Inferior parietal cortex (tissue), 1 donor: Measurements from ENCODE around the gene TMEM135.
"Not testable (repeated sequence)": the region's sequence is repeated elsewhere in the genome, so short reads cannot be mapped to it uniquely, and the experiment has no call there.

Experiments used
- DNase-seq: peaks from one replicate; pipeline ENCODE4 v3.0.0-alpha.2; 2016; ENCODE audit errors: extremely low spot score

Gene TMEM135

DNA sequence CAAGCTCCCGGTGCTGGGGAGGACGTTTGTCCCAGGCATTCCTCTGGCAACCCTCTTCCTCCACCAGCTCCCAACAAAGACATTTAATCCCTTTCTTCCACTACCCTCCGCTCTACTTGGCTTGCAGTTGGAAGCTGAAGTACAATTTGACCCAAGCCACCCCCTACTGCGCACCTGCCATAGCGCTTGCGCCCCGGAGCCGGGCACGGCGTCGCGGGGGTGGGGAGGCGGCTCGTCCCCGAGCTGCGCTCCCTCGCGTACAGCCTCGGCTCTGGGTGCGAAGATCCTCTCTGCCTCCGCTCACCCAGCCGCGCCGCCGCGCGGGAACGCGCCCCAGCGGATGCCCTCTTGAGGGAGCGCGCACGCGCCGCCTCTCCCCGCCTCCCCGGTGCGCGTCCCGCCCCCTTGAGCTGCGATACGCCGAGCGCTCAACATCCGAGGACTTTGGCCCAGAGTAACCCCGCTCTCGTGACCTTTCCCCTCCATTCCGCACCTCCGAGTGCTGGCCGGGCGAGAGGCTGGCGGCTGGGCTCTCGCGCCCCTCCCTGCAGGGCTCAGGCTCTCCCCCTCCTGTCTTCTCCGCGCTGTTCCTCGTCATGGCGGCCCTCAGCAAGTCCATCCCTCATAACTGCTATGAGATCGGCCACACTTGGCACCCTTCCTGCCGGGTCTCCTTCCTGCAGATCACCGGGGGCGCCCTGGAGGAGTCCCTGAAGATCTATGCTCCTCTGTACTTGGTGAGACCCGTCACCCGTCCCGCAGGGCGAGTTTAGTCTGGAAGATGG lies at the start of gene TMEM135:
Gene TMEM135 (plus strand): TSS at position 485 of the 785 bp plus-strand sequence. CDS start 112 bp downstream, at position 597.
- peak; percentile 92 for DNase-seq

DNA sequence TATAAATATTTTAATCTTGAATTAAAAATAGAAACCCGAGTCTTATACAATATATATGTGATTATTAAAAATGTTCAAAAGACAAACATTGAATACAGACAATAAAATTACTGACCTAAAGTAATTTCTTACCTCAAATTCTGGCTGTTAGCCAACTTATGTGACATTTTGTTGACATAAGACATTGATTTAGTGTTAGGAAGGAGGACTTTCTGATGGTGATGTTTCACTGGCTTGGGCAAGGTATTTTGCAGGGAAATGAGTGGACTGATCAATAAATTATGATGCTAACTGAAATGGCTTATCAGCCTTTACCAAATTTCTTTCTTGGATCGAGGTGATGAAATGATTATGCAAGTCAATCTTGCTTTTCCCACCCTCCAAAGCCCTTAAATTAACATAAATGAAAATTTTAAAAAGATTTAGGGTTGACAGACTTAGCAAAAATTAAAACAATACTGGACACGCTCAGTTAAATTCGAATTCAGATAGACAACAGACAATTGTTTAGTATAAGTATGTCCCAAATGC lies 49.3 kb upstream of the TMEM135 start:
- no peak for DNase-seq

DNA sequence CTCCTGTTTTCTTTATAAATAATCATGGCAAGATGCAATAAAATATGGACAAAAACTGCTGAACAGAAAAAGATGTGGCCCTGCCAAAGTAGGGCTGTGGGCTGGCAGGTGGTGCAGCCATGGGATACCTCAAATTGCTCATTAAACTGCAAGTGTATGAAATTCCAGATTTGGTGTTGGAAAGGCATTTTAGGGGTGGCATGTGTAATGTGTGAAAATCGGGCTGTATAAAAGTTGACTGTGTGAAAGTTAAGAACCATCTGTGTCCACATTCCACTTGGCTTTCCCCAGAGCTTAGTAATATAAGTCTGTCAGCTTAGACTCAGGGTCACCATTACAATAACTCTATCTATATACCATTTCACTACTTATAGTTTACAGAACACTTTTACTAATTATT lies 47.7 kb upstream of the TMEM135 start:
- no peak for DNase-seq

DNA sequence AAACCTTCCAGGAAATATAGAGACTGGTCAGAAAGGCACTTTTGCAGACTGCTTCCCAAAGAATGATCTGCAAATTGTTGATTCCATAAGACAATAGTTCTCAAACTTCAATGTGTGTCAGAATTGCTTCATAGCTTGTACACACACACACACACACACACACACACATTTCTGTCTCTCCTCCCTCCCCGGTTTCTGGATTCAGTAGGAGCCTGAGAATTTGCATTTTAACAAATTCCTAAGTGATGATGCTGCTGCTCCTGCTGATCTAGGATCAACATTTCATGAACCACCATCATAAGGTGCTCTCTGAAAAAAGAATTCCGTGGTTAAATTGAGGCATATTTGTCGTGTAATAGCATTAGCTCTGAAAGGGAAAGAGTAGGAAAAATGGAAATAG lies 47.2 kb upstream of the TMEM135 start:
- DNase-seq = no peak

DNA sequence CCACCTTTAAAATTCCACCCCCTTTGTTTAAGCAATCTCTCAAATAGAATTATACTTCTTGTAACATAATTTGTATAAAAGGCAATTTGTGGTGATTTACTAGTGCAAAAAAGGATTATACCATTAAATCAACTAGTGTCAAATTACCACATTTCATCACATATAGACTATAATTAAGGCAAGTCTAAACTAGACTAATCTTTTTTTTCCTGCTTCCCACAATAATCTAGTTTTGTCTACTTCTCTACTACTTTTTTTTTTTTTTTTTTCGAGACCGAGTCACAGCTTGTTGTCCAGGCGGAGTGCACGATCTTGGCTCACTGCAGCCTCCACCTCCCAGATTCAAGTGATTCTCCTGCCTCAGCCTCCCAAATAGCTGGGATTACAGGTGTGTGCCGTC lies 46.4 kb upstream of the TMEM135 start:
- DNase-seq = no peak

DNA sequence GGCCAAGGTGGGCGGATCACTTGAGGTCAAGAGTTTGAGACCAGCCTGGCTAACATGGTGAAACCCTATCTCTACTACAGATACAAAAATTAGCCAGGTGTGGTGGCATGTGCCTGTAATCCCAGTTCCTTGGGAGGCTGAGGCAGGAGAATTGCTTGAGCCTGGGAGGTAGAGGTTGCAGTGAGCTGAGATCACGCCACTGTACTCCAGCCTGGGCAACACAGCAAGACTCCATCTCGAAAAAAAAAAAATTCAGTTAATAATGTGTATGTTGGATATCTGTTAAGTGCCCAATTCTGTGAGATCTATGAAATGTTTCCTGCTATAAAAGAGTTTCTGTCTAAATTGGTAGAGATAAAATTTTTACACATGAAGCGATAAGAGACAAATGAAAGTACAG lies 45.4 kb upstream of the TMEM135 start:
- DNase-seq = not testable (repeated sequence)

DNA sequence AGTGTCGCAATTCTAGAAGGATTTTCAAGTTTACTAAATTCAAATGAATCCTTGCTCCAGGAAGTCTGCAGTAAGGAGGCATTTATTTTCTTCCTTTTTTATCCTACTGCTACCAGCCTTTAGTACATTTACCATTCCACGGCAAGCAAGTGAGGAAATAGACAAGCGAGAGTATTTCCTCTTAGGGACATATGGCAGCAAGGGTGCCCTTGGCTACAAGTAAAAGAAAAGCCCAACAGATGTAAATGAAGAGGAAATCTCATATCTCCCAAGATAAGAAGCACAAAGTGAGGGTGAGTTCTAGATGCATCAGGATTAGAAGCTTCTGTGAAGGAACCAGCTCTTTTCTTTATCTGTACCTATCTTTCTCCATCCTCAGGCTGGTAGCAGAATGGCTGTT lies 44.7 kb upstream of the TMEM135 start:
- DNase-seq = no peak

DNA sequence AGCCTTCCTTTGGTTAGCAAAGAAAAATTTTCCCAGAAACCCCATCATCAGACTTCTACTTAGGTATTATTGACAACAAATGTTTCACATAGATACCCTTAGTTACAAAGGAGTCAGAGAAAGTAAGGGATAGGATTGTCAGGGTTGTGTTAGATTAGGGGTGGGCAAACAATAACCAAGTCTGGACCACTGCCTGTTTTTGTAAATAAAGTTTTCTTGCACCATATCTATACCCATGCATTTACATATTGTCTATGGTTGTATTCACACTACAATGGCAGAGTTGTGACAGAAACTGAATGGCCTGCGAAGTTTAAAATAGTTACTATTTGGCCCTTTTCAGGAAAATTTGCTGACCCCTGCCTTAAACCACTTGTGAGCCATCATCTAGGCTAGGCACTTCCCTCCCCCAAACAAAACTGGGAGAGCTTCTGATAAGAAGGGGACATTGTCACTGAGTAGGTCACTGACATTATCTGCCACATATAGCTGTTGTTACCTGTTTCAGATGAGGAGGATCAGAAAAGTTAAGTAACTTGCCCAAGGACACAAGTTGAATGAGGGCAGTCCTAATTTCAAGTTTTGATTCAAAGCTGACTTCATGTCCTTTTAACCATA lies 40.7 kb upstream of the TMEM135 start:
- DNase-seq = no peak

DNA sequence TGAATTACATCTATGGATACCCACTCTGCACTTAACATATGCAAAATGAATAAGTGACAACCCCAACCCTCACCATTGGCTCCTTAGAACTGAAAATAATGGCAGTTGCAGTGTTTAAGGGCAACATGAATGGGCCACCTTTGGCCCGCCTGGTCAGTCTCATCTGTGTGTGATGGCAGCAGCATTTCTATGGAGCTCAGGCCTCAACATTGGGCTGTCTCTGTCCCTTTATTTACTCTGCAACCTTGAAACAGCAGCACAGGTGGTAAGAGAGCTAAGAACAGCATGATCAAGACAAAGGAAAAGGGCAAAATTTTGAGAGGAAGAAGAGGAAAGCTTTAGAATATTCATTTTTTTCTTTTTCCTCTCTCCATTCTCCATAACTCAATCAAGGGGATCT lies 38.3 kb upstream of the TMEM135 start:
- DNase-seq = no peak

DNA sequence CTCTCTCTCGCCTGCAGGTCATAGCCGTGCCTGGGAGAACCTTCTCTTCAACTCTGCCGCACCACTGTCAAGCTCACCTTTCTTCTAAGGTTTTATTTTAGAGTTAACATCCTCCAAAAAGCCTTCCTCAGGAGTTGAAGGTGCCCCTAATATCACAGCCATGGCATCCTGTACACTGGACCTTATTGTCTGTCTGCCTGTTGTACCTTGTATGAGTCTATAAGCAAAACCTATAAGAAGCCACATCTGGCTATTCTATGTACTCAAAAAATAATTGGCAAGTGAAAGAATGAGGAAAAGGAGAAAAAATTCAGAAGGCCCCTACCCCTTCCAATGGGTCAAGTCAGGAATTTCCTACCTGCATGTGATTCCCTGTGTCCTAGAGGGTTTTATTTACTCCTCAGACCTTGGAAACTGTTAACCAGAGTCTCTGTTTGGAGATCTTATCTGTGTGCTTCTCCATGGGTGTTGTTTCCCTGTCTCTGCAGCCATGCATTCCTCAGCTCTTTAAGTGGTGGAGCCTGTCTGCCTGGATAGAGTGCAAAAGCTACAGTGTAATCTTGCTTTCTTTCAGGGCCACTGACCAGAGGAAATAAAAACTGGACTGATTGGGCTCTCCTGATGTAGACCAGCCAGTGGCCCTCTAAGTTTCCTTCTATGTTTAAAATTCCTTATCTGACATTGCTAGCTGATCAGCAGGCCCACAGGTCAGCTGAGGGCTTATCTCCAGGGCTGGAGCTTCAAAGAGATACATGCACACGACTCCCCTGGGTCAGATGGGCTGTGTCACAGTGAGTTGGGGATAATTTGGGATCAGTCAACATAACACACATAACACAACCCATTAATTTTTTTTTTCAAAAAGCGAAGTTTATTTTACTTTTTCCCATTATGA lies 37.6 kb upstream of the TMEM135 start:
- DNase-seq = no peak

DNA sequence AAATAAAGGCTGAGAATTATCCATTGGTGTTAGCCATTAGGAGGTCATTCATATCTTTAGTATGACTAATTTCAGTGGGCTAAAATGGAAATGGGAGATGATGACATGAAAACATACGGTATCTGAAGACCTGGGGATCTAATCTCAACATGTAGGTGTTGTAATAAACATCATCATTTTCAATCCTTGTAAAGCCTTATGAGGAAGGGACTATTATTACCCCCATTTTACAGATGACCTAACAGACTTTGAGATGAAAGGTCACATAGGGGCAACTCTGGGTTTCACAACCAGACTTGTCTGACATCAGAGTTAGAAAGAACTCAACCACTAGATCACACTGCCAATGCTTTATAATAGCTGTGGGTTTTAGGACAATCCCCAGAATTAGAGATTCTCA lies 34.8 kb upstream of the TMEM135 start:
- DNase-seq = no peak

DNA sequence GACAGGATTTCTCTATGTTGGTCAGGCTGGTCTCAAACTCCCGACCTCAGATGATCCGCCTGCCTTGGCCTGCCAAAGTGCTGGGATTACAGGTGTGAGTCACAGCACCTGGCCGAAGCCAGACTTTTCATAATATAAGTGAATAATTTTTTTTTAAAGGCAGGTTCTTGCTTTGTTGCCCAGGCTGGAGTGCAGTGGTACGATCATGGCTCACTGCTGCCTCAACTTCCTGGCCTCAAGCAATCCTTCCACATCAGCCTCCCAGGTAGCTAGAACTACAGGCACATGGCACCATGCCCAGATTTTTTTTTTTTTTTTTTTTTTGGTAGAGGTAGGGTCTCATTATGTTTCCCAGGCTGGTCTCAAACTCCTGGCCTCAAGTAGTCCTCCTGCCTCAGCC lies 33.5 kb upstream of the TMEM135 start:
- not testable (repeated sequence) for DNase-seq

DNA sequence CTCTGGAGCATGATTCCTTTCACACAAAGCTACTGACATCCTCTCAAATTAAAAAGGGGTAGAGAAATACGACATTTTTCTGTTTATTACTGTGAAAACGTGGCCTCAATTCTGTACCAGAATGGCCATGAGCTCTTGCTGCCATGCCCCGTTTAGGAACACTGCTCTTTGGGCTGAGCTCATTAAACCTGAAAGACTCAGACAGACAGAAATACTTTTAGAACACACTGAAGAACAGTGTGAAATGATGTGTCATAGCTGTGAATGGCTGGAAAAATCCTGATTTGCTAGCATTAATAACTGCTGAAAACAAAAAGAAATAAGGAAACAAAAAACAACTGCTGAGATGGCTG lies 32.2 kb upstream of the TMEM135 start:
- no peak for DNase-seq

DNA sequence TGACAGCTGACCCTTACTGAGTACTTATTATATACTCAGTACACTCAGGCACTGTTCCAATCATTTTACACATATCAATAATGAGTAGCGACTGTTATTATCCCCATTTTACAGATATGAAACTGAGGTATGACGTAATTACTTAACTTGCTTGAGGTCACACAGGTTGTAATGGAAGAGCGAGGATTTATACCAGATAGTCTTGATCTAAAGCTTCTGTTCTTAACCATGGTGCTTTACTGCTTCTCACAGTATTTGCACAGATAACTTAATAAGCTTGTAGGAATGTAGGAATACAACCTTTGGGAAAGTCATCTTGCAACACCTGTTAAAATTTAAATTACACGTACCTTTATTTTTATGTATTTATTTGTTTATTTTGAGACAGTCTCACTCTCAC lies 31.7 kb upstream of the TMEM135 start:
- DNase-seq = no peak

DNA sequence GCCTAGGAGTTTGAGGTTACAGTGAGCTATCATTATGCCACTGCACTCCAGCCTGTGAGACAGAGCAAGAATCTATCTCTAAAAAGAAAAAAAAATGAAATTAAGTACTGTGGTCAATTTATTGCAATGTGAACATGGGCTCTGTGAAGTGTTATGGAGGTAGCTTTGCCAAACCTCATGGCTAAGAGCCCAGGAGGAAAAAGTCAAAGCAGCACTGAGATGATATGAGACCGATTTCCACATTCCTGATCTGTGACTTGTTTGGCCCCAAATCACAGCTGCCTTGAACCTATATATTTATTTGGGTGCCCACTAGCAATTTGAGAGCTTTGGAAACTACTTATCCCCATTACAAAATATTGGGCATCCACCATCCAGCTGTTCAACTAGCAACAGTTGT lies 29.8 kb upstream of the TMEM135 start:
- DNase-seq = no peak

DNA sequence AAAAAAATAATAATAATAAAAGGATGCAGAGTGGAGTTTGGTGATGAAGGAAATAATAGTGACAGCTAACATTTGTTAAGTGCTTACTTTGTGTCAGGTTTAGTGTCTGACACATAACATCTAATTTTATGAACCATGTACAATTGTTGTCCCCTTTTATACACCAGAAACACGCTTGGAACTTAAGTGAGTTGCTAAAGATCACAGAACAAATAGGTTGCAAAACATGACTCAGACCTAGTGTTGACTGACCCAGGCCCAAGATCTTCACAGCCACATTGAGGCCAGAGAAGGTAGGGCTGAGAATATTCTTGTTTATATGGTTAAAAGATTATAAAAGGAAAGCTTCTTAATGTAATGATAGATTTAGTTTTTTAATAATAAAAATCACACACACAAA lies 25.6 kb upstream of the TMEM135 start:
- DNase-seq = no peak

DNA sequence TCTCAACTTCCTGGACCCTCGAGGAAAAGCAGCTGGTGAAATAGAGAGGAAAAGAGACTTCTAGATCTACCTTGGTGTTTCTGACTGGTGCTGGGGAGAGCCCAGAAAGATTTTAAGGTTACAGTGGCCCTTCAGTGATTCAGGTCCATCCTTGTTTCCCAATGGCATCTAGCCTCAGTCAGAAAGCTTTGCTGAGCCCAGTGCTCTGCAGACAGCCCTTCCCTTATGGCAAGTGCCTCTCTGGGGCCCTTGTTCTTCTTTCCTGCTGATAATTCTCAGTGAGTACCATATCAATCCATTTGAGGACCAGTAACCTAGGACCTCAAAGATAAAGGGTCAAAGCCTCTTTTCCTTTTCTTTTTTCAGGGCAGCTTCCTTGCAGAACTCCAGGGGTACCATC lies 25.1 kb upstream of the TMEM135 start:
- DNase-seq = no peak

DNA sequence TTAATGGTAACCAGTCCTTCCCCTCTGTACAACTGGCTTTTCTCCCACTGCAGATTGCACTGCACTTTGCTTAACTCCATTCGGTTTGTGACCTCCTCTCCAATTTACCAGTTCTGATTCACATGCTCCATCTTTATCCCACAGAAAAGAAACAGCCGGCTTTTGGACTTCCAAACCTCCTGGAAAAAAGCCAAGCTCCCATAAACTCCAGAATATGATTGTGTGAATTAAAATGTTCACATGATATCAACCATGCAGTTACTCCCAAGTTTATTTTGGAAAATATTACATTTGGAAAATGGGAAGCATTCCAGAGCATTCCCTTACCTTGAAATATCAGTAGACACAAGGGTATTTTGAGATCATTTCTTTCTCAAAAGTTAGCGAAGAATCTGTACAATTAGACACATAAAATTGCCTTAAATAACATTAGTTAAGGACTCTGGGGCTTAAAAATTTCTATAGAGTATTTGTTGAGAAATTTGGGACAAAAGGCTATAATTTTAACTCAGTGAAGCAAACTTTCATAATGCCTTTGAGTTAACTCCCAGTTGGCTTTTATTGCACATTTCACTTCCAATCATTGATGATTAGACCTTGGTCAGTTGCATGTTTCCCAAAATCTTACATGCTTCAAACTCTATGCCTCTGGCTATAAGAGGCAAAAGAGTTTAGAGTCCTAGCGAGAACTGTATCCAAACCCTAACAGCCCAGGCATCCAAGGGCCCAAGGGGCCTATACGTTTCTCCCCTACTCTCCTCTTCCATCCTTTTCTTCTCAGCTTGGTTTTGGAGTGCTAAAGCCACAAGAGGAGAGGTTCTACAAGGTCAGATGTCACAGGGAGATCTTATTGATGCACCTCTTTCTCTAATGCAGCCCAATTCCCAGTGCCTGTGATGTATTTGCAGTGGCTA lies 23.6 kb upstream of the TMEM135 start:
- DNase-seq = no peak

DNA sequence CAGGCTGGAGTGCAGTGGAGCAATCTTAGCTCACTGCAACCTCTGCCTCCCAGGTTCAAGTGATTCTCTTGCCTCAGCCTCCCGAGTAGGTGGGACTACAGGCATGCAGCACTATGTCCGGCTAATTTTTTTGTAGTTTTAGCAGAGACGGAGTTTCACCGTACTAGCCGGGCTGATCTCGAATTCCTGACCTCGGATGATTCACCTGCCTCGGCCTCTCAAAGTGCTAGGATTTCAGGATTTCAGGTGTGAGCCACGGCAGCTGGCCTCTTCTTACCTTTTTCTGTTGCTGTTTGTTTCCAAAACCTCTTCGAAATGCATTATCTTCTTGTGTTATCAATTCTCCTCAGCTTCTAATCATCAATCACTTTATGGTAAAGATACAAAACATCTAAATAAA lies 22.1 kb upstream of the TMEM135 start:
- no peak for DNase-seq

DNA sequence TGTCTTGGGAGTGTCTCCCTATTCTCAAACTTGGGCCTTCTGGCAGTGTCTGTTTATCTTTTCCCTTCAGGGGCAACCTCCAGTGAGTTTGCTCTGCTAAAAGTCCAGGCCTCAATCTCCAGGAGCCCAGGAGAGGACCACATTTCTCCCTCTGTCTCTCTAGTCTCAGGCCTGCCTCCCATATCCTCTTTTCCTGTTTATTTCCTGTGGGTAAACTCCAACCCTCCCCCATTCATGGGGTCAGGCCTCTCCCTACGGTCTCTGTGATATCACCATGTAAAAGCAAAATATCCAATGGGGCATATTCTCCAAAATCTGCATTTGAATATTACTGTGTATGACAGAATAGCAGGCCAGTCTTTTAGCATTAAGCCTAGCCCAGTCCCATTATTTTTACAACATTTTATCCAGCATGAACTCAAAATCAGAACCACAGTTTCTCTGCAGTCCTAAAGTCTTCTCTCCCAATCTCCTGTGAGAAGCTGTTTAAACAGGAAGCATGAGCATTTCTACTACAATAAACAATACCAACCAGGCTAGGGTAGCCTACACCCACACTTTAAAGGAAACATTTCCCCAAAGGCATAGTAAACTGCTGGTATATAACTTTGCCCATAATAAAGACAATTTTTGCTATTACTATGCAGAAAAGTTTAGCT lies 18.0 kb upstream of the TMEM135 start:
- no peak for DNase-seq

DNA sequence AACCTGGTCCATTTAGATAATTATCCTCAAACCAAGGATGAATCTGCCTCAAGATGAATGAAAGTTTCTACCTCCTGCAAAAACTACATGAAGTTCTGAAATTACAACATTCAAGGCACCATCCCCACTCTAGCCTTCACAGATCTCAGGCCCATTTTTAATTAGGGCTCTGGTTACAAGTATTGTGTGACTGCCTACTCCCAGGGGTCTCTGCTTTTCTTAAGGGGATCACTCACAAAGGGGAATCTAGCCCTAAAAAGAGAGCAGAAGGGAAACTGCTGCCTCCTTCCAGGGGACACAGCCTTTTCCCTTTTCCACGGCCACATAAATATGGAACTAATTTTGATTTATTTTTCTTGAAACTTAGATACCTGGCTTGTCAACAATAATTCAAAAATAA lies 17.4 kb upstream of the TMEM135 start:
- no peak for DNase-seq
